Measurements from ENCODE around the gene NAALADL2.

The NAALADL2 gene

GRCh38 chr3:175018946-175019727, 160.0 kb downstream of the NAALADL2 start:
- H3K4me1 ChIP-seq (ENCODE audit: low read length): no peaks in the 10 kb centered on the region
- no peaks in the 10 kb centered on the region for H4K20me1 ChIP-seq (ENCODE audit: insufficient read depth, low read length)
- no peaks in the 10 kb centered on the region for H3K27me3 ChIP-seq (ENCODE audit: low read depth, low read length)
- no peak overlapping the region for H3K27ac ChIP-seq (ENCODE audit: low read length)
- H3K9ac ChIP-seq (ENCODE audit: low read length): no peak overlapping the region
- no peak overlapping the region for H2AFZ ChIP-seq (ENCODE audit: low read depth, low read length)
- TF ChIP-seq EZH2phosphoT487 (IDR thresholded peaks at IDR 0.05; ENCODE audit: low read depth): no peak
- TF ChIP-seq CTCF (IDR thresholded peaks at IDR 0.05; ENCODE audit: low read depth, low read length): no peak
- H3K4me3 ChIP-seq (ENCODE audit: low read length): no peak overlapping the region
- no peaks in the 10 kb centered on the region for H3K79me2 ChIP-seq (ENCODE audit: low read length)
- no peaks in the 10 kb centered on the region for H3K36me3 ChIP-seq (replicated peaks; ENCODE audit: low read depth, low read length)
- no peak overlapping the region for H3K4me2 ChIP-seq (ENCODE audit: low read length)
- H3K9me3 ChIP-seq (ENCODE audit: insufficient read depth, low read length): no peaks in the 10 kb centered on the region

- H3K27ac ChIP-seq (ENCODE audit: low read length): no peak overlapping the region
- H3K4me3 ChIP-seq (ENCODE audit: low read length): no peak overlapping the region
- H3K36me3 ChIP-seq (replicated peaks; ENCODE audit: low read depth, low read length): no peaks in the 10 kb centered on the region
- no peaks in the 10 kb centered on the region for H3K79me2 ChIP-seq (ENCODE audit: low read length)
- H3K9me3 ChIP-seq (ENCODE audit: insufficient read depth, low read length): no peaks in the 10 kb centered on the region
- TF ChIP-seq EZH2phosphoT487 (IDR thresholded peaks at IDR 0.05; ENCODE audit: low read depth): no peak
- no peak for TF ChIP-seq CTCF (IDR thresholded peaks at IDR 0.05; ENCODE audit: low read depth, low read length)
- no peak overlapping the region for H3K4me2 ChIP-seq (ENCODE audit: low read length)
- no peak overlapping the region for H2AFZ ChIP-seq (ENCODE audit: low read depth, low read length)
- no peaks in the 10 kb centered on the region for H3K27me3 ChIP-seq (ENCODE audit: low read depth, low read length)
- no peaks in the 10 kb centered on the region for H4K20me1 ChIP-seq (ENCODE audit: insufficient read depth, low read length)
- no peaks in the 10 kb centered on the region for H3K4me1 ChIP-seq (ENCODE audit: low read length)
- no peak overlapping the region for H3K9ac ChIP-seq (ENCODE audit: low read length)
Measured at GRCh38 chr3:175020101-175020500, 161.0 kb downstream of the NAALADL2 start.

GRCh38 chr3:175029828-175030227, 170.7 kb downstream of the NAALADL2 start:
- Histone ChIP-seq H3K4me2 (ENCODE audit: low read length) (no peak overlapping the region), H3K36me3 (replicated peaks; ENCODE audit: low read depth, low read length) (no peaks in the 10 kb centered on the region), H3K4me3 (ENCODE audit: low read length) (no peak overlapping the region), H3K4me1 (ENCODE audit: low read length) (no peaks in the 10 kb centered on the region), H3K9me3 (ENCODE audit: insufficient read depth, low read length) (no peaks in the 10 kb centered on the region), H3K27me3 (ENCODE audit: low read depth, low read length) (no peaks in the 10 kb centered on the region), H3K27ac (ENCODE audit: low read length) (no peak overlapping the region), H2AFZ (ENCODE audit: low read depth, low read length) (no peak overlapping the region), H3K9ac (ENCODE audit: low read length) (no peak overlapping the region), H4K20me1 (ENCODE audit: insufficient read depth, low read length) (no peaks in the 10 kb centered on the region), H3K79me2 (ENCODE audit: low read length) (no peaks in the 10 kb centered on the region)
- TF ChIP-seq CTCF (IDR thresholded peaks at IDR 0.05; ENCODE audit: low read depth, low read length) (no peak), EZH2phosphoT487 (IDR thresholded peaks at IDR 0.05; ENCODE audit: low read depth) (no peak)

- Histone ChIP-seq H3K4me2 (ENCODE audit: low read length) (no peak overlapping the region), H3K9ac (ENCODE audit: low read length) (no peak overlapping the region), H4K20me1 (ENCODE audit: insufficient read depth, low read length) (no peaks in the 10 kb centered on the region), H3K27ac (ENCODE audit: low read length) (no peak overlapping the region), H2AFZ (ENCODE audit: low read depth, low read length) (no peak overlapping the region), H3K4me3 (ENCODE audit: low read length) (no peak overlapping the region), H3K9me3 (ENCODE audit: insufficient read depth, low read length) (no peaks in the 10 kb centered on the region), H3K36me3 (replicated peaks; ENCODE audit: low read depth, low read length) (no peaks in the 10 kb centered on the region), H3K4me1 (ENCODE audit: low read length) (no peaks in the 10 kb centered on the region), H3K79me2 (ENCODE audit: low read length) (no peaks in the 10 kb centered on the region), H3K27me3 (ENCODE audit: low read depth, low read length) (no peaks in the 10 kb centered on the region)
- TF ChIP-seq EZH2phosphoT487 (IDR thresholded peaks at IDR 0.05; ENCODE audit: low read depth): no peak
Measured at GRCh38 chr3:175039875-175040274, 180.7 kb downstream of the NAALADL2 start.

All from OCI-LY3 (cell line).